Brain microvascular endothelial cell (primary cell): Measurements from ENCODE around the gene NPFFR1.
"Not testable (repeated sequence)": the region's sequence is repeated elsewhere in the genome, so short reads cannot be mapped to it uniquely, and the experiment has no call there.

Experiments used
- DNase-seq: peaks from one replicate; pipeline ENCODE4 v3.0.0-alpha.2; 2020
- H3K27ac ChIP-seq: fragments of 250-450 bp; sonication (Bioruptor Pico); 2 replicates; pipeline ENCODE4 v1.5.1; 2020; ENCODE audit warnings: mild to moderate bottlenecking, moderate library complexity
- H3K27me3 ChIP-seq: fragments of 250-450 bp; sonication (Bioruptor Pico); replicated peaks from 2 replicates; pipeline ENCODE4 v1.5.1; 2020; ENCODE audit warnings: mild to moderate bottlenecking
- H3K36me3 ChIP-seq: fragments of 250-450 bp; sonication (Bioruptor Pico); replicated peaks from 2 replicates; pipeline ENCODE4 v1.5.1; 2020; ENCODE audit warnings: mild to moderate bottlenecking
- H3K4me3 ChIP-seq: 2 replicates; pipeline ENCODE4 v1.5.1; 2011; ENCODE audit warnings: low read depth, mild to moderate bottlenecking, control low read depth, low read length, moderate library complexity
- in situ Hi-C: cut with HindIII; loops from 2 replicates; pipeline ENCODE4 v1.10.0; 2017; ENCODE audit warnings: low sequenced_read_pairs, low pct_ligation_motif_present
- TF ChIP-seq, protein P1 (sequence below): IDR thresholded peaks from 2 replicates; pipeline ENCODE4 v1.5.1; 2011; ENCODE audit warnings: low read depth, mild to moderate bottlenecking, moderate library complexity, low read length, control low read depth, inconsistent platforms; ENCODE audit errors: missing control alignments

The NPFFR1 gene

DNA sequence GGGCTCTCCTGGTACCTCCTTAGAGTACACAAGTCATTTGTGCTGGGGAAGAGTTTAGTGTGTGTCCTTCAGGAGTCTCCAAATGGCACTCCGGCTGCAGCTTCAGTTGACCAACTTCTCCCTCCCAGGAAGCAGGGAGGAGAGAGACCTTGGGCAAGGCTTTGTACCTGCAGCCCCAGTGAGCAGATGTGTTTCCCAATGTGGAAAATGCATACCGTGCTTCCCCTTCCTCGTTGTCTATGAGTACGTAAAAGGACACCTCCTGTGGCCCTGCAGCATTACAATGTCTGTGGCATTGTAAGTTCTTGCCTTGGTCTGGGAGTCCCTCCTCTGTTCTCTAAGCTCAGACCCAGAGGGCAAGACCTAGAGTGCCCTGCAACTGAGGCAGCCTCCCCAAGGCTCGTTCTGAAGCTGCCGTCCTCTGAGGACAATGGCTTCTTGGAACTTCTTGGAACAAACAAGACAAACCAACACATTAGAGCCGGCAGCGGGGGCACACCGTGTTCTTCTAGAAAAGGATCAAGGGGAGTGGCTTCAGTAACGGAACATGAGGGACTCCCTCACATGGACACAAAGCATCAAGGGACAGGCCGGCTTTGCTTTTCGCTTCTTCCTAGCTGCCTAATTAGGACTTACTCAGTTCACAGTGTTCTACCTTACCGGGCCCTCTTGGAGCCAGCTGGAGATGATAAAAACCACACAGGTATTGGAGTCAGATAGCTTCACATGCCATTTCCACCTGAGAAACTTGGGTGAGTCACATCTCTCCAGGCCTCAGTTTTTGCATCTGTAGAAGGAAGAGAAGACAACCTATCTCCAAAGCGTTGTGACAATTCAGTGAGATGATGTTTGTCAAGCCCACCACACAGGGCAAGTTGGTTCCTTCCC is 29.7 kb downstream of the NPFFR1 start:
- Histone ChIP-seq H3K36me3 (no peaks in the 10 kb centered on the region), H3K27me3 (peaks cover 17% of the 10 kb centered on the region), H3K27ac (no peak overlapping the region), H3K4me3 (no peak overlapping the region)
- in situ Hi-C loops, result no loop called here
- TF ChIP-seq, protein P1, sequence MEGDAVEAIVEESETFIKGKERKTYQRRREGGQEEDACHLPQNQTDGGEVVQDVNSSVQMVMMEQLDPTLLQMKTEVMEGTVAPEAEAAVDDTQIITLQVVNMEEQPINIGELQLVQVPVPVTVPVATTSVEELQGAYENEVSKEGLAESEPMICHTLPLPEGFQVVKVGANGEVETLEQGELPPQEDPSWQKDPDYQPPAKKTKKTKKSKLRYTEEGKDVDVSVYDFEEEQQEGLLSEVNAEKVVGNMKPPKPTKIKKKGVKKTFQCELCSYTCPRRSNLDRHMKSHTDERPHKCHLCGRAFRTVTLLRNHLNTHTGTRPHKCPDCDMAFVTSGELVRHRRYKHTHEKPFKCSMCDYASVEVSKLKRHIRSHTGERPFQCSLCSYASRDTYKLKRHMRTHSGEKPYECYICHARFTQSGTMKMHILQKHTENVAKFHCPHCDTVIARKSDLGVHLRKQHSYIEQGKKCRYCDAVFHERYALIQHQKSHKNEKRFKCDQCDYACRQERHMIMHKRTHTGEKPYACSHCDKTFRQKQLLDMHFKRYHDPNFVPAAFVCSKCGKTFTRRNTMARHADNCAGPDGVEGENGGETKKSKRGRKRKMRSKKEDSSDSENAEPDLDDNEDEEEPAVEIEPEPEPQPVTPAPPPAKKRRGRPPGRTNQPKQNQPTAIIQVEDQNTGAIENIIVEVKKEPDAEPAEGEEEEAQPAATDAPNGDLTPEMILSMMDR, result no peak
- DNase-seq, result no peak

DNA sequence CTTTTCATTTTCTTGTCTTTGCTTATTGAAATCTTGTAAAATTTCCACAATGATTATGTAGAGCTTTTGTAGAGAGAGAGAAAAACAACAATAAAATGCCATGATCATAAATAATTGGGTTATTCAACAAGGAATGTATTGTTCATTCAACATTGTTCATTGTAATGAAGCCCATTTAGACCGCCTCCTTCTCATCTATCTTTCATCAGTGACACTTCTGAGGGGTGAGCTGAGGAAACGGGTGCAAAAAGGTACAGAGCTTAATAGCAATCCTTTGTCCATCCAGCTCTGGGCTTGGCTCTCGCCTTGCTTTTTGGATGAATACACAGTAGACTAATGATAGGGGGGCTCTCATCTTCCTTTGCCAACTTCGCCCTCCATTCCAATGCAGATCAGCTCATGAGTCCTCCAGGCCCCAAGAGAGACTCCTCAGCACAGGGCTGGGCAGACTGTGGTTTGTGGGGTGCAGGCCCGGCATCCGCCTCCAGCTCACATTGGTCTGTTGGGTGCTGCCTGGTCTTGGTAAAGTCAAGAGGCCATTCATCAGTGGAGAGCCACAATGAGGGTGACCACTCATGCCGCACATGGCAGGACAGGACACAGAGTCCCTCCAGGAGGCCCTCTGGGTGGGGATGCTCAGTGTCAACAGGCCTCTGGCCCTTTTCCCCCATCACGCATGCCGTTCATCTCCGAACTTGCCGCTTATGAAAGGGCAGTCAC is 32.7 kb downstream of the NPFFR1 start:
- Histone ChIP-seq H3K27ac (no peak overlapping the region), H3K4me3 (no peak overlapping the region), H3K36me3 (no peaks in the 10 kb centered on the region), H3K27me3 (peaks cover 25% of the 10 kb centered on the region)
- TF ChIP-seq, protein P1, result no peak
- in situ Hi-C loops, result no loop called here
- no peak for DNase-seq

DNA sequence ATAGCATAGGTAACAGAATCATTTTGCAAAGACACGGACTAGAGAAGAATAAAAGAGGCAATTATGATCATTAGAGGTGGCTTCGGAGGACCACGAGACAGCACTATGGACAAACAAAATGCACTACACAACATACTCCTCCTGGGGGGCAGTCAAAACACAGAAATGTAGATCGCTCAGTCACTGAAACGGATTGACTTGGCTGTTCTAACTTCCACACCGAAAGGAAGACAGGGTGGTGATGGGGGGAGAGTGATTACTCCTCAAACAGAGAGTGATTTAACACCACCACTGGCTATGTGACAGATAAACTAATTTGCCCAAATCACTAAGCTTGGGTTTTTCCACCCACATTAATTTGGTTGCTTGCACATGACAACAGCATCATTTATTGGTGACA is 36.4 kb downstream of the NPFFR1 start:
- no peak for DNase-seq
- TF ChIP-seq, protein P1, result no peak
- in situ Hi-C loops, result no loop called here
- Histone ChIP-seq H3K36me3 (no peaks in the 10 kb centered on the region), H3K4me3 (no peak overlapping the region), H3K27ac (no peak overlapping the region), H3K27me3 (peaks cover 17% of the 10 kb centered on the region)

DNA sequence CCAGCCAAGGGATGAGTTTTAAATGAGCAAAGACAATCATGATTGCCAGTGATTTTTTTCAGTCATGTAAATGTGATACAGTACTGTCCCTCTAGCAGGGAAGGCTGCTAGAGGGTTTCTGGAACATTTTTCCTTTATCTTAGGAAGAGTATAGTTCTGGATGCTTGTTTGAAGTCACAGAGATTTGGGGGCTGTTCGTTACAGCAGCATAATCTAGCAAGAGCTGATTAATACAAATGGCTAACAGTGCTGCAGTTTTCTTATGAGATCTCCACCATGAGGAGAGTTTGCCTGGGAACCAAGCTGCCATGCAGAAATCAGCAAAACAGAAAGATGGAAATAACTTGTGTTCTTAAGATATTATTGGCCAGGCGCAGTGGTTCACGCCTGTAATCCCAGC is 42.7 kb downstream of the NPFFR1 start:
- Histone ChIP-seq H3K36me3 (no peaks in the 10 kb centered on the region), H3K27me3 (peaks cover 10% of the 10 kb centered on the region), H3K4me3 (no peak overlapping the region), H3K27ac (no peak overlapping the region)
- no peak for DNase-seq
- TF ChIP-seq, protein P1, result no peak
- in situ Hi-C loops, result no loop called here

DNA sequence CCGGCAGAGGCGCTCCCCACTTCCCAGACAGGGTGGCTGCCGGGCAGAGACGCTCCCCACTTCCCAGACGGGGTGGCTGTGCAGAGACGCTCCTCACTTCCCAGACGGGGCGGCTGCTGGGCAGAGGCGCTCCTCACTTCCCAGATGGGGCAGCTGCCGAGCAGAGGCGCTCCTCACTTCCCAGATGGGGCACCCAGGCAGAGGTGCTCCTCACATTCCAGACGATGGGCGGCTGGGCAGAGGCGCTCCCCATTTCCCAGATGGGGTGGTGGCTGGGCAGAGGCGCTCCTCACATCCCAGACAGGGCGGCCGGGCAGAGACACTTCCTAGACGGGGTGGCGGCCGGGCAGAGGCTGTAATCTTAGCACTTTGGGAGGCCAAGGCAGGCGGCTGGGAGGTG is 43.8 kb downstream of the NPFFR1 start:
- H3K36me3 ChIP-seq, H3K27ac ChIP-seq, DNase-seq, H3K4me3 ChIP-seq, H3K27me3 ChIP-seq, in situ Hi-C loops: not testable (repeated sequence)

DNA sequence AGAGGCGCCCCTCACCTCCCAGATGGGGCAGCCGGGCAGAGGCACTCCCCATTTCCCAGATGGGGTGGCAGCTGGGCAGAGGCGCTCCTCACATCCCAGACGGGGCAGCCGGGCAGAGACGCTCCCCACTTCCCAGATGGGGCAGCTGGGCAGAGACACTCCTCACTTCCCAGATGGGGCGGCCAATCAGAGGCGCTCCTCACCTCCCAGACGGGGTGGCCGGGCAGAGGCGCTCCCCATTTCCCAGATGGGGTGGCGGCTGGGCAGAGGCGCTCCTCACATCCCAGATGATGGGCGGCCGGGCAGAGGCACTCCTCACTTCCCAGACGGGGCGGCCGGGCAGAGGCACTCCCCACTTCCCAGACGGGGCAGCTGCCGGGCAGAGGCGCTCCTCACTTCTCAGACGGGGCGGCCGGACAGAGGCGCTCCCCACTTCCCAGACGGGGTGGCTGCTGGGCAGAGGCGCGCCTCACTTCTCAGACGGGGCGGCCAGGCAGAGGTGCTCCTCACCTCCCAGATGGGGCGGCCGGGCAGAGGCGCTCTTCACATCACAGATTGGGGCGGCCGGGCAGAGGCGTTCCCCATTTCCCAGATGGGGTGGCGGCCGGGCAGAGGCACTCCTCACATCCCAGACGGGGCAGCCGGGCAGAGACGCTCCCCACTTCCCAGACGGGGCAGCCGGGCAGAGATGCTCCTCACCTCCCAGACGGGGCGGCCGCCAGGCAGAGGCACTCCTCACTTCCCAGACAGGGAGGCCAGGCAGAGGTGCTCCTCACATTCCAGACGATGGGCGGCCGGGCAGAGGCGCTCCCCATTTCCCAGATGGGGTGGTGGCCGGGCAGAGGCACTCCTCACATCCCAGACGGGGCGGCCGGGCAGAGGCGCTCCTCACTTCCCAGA is 44.5 kb downstream of the NPFFR1 start:
- H3K27ac ChIP-seq, H3K27me3 ChIP-seq, H3K36me3 ChIP-seq, in situ Hi-C loops, DNase-seq, H3K4me3 ChIP-seq: not testable (repeated sequence)

DNA sequence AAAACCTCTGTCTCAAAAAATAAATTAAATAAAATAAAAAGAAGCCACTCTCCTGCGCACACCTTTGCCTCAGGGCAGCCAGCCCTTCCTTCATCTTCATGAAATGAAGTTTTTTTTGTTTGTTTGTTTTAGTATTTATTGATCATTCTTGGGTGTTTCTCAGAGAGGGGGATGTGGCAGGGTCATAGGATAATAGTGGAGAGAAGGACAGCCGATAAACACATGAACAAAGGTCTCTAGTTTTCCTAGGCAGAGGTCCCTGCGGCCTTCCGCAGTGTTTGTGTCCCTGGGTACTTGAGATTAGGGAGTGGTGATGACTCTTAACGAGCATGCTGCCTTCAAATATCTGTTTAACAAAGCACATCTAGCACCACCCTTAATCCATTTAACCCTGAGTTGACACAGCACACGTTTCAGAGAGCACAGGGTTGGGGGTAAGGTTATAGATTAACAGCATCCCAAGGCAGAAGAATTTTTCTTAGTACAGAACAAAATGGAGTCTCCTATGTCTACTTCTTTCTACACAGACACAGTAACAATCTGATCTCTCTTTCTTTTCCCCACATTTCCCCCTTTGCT is 45.8 kb downstream of the NPFFR1 start:
- DNase-seq, H3K27me3 ChIP-seq, H3K27ac ChIP-seq, H3K4me3 ChIP-seq, in situ Hi-C loops, H3K36me3 ChIP-seq: not testable (repeated sequence)
